Measurements from ENCODE around the gene HIP1. TPM values are rescaled to one million over a fixed set of nuclear protein-coding genes. Genes with fewer than 3 reads are reported as not detected.
"Not testable (repeated sequence)": the region's sequence is repeated elsewhere in the genome, so short reads cannot be mapped to it uniquely, and the experiment has no call there.

The HIP1 gene
- total and polyA plus RNA-seq, 4 donors: 26.0 to 44.0 (median 35.3) TPM

GRCh38 chr7:75593500-75594184, 145.1 kb downstream of the HIP1 start:
- peaks cover 51% of the 10 kb centered on the region for H3K36me3 ChIP-seq (ENCODE audit: control insufficient read depth, insufficient read depth, low read length)
- H3K4me3 ChIP-seq (ENCODE audit: low read depth, low read length); DNase-seq (ENCODE audit: low read depth in 4 of 6, low spot score in 6 of 6); H3K27ac ChIP-seq (ENCODE audit: low read depth, low read length); H3K9me3 ChIP-seq (ENCODE audit: control insufficient read depth, insufficient read depth, low read length); H3K27me3 ChIP-seq (ENCODE audit: control insufficient read depth, insufficient read depth, low read length): not testable (repeated sequence)
- WGBS (ENCODE audit: insufficient coverage): 91% methylated on average over 7 of the region's 12 CpGs
- peaks cover 24% of the 10 kb centered on the region for H3K4me1 ChIP-seq (ENCODE audit: control insufficient read depth, insufficient read depth, low read length)

- no peaks in the 10 kb centered on the region for H3K27me3 ChIP-seq (ENCODE audit: control insufficient read depth, insufficient read depth, low read length)
- no peak overlapping the region for H3K27ac ChIP-seq (ENCODE audit: low read depth, low read length)
- H3K4me3 ChIP-seq (ENCODE audit: low read depth, low read length): no peak overlapping the region
- 100% methylated on average over 3 of the region's 5 CpGs for WGBS (ENCODE audit: insufficient coverage)
- peaks cover 52% of the 10 kb centered on the region for H3K36me3 ChIP-seq (ENCODE audit: control insufficient read depth, insufficient read depth, low read length)
- no peaks in the 10 kb centered on the region for H3K9me3 ChIP-seq (ENCODE audit: control insufficient read depth, insufficient read depth, low read length)
- H3K4me1 ChIP-seq (ENCODE audit: control insufficient read depth, insufficient read depth, low read length): peaks cover 4% of the 10 kb centered on the region
- DNase-seq (ENCODE audit: low read depth in 4 of 6, low spot score in 6 of 6): no peak
Measured at GRCh38 chr7:75591467-75592255, 147.1 kb downstream of the HIP1 start.

GRCh38 chr7:75590373-75591005, 148.3 kb downstream of the HIP1 start:
- no CpG with 5 or more reads among the region's 2 CpGs for WGBS (ENCODE audit: insufficient coverage)
- Histone ChIP-seq H3K36me3 (ENCODE audit: control insufficient read depth, insufficient read depth, low read length) (peaks cover 57% of the 10 kb centered on the region), H3K27ac (ENCODE audit: low read depth, low read length) (no peak overlapping the region), H3K4me1 (ENCODE audit: control insufficient read depth, insufficient read depth, low read length) (no peaks in the 10 kb centered on the region), H3K27me3 (ENCODE audit: control insufficient read depth, insufficient read depth, low read length) (no peaks in the 10 kb centered on the region), H3K4me3 (ENCODE audit: low read depth, low read length) (no peak overlapping the region), H3K9me3 (ENCODE audit: control insufficient read depth, insufficient read depth, low read length) (no peaks in the 10 kb centered on the region)
- no peak for DNase-seq (ENCODE audit: low read depth in 4 of 6, low spot score in 6 of 6)

- no peaks in the 10 kb centered on the region for H3K4me1 ChIP-seq (ENCODE audit: control insufficient read depth, insufficient read depth, low read length)
- H3K27me3 ChIP-seq (ENCODE audit: control insufficient read depth, insufficient read depth, low read length): no peaks in the 10 kb centered on the region
- 94% methylated on average over 5 of the region's 5 CpGs for WGBS (ENCODE audit: insufficient coverage)
- DNase-seq (ENCODE audit: low read depth in 4 of 6, low spot score in 6 of 6): no peak
- H3K27ac ChIP-seq (ENCODE audit: low read depth, low read length): no peak overlapping the region
- H3K4me3 ChIP-seq (ENCODE audit: low read depth, low read length): no peak overlapping the region
- peaks cover 86% of the 10 kb centered on the region for H3K36me3 ChIP-seq (ENCODE audit: control insufficient read depth, insufficient read depth, low read length)
- no peaks in the 10 kb centered on the region for H3K9me3 ChIP-seq (ENCODE audit: control insufficient read depth, insufficient read depth, low read length)
Measured at GRCh38 chr7:75584354-75584753, 154.4 kb downstream of the HIP1 start.

- H3K27ac ChIP-seq (ENCODE audit: low read depth, low read length): no peak overlapping the region
- no peaks in the 10 kb centered on the region for H3K27me3 ChIP-seq (ENCODE audit: control insufficient read depth, insufficient read depth, low read length)
- H3K9me3 ChIP-seq (ENCODE audit: control insufficient read depth, insufficient read depth, low read length): no peaks in the 10 kb centered on the region
- H3K4me3 ChIP-seq (ENCODE audit: low read depth, low read length): no peak overlapping the region
- H3K4me1 ChIP-seq (ENCODE audit: control insufficient read depth, insufficient read depth, low read length): no peaks in the 10 kb centered on the region
- peaks cover 84% of the 10 kb centered on the region for H3K36me3 ChIP-seq (ENCODE audit: control insufficient read depth, insufficient read depth, low read length)
- 93% methylated on average over 11 of the region's 12 CpGs for WGBS (ENCODE audit: insufficient coverage)
- DNase-seq (ENCODE audit: low read depth in 4 of 6, low spot score in 6 of 6): no peak
Measured at GRCh38 chr7:75583255-75583654, 155.5 kb downstream of the HIP1 start.

GRCh38 chr7:75579899-75580298, 158.8 kb downstream of the HIP1 start:
- no peaks in the 10 kb centered on the region for H3K4me1 ChIP-seq (ENCODE audit: control insufficient read depth, insufficient read depth, low read length)
- no peak overlapping the region for H3K4me3 ChIP-seq (ENCODE audit: low read depth, low read length)
- no peaks in the 10 kb centered on the region for H3K9me3 ChIP-seq (ENCODE audit: control insufficient read depth, insufficient read depth, low read length)
- H3K27me3 ChIP-seq (ENCODE audit: control insufficient read depth, insufficient read depth, low read length): no peaks in the 10 kb centered on the region
- peaks cover 88% of the 10 kb centered on the region for H3K36me3 ChIP-seq (ENCODE audit: control insufficient read depth, insufficient read depth, low read length)
- no peak overlapping the region for H3K27ac ChIP-seq (ENCODE audit: low read depth, low read length)
- WGBS (ENCODE audit: insufficient coverage): 98% methylated on average over 6 of the region's 6 CpGs
- DNase-seq (ENCODE audit: low read depth in 4 of 6, low spot score in 6 of 6): no peak

- no peak overlapping the region for H3K27ac ChIP-seq (ENCODE audit: low read depth, low read length)
- H3K4me3 ChIP-seq (ENCODE audit: low read depth, low read length): no peak overlapping the region
- no peaks in the 10 kb centered on the region for H3K9me3 ChIP-seq (ENCODE audit: control insufficient read depth, insufficient read depth, low read length)
- no peaks in the 10 kb centered on the region for H3K4me1 ChIP-seq (ENCODE audit: control insufficient read depth, insufficient read depth, low read length)
- 90% methylated on average over 6 of the region's 7 CpGs for WGBS (ENCODE audit: insufficient coverage)
- no peak for DNase-seq (ENCODE audit: low read depth in 4 of 6, low spot score in 6 of 6)
- H3K27me3 ChIP-seq (ENCODE audit: control insufficient read depth, insufficient read depth, low read length): no peaks in the 10 kb centered on the region
- H3K36me3 ChIP-seq (ENCODE audit: control insufficient read depth, insufficient read depth, low read length): peaks cover 84% of the 10 kb centered on the region
Measured at GRCh38 chr7:75578081-75578480, 160.7 kb downstream of the HIP1 start.

- H3K36me3 ChIP-seq (ENCODE audit: control insufficient read depth, insufficient read depth, low read length): peaks cover 83% of the 10 kb centered on the region
- DNase-seq (ENCODE audit: low read depth in 4 of 6, low spot score in 6 of 6): peak in 1 of 6 donors; percentile 37
- WGBS (ENCODE audit: insufficient coverage): 63% methylated on average over 13 of the region's 13 CpGs
Measured at GRCh38 chr7:75575488-75576121, 163.1 kb downstream of the HIP1 start.

GRCh38 chr7:75573477-75574019, 165.2 kb downstream of the HIP1 start:
- no peak for DNase-seq (ENCODE audit: low read depth in 4 of 6, low spot score in 6 of 6)
- Histone ChIP-seq H3K4me3 (ENCODE audit: low read depth, low read length) (no peak overlapping the region), H3K27me3 (ENCODE audit: control insufficient read depth, insufficient read depth, low read length) (no peaks in the 10 kb centered on the region), H3K36me3 (ENCODE audit: control insufficient read depth, insufficient read depth, low read length) (peaks cover 77% of the 10 kb centered on the region), H3K27ac (ENCODE audit: low read depth, low read length) (no peak overlapping the region), H3K4me1 (ENCODE audit: control insufficient read depth, insufficient read depth, low read length) (no peaks in the 10 kb centered on the region), H3K9me3 (ENCODE audit: control insufficient read depth, insufficient read depth, low read length) (no peaks in the 10 kb centered on the region)
- 92% methylated on average over 12 of the region's 14 CpGs for WGBS (ENCODE audit: insufficient coverage)

More at GRCh38 chr7:75575488-75576121, 163.1 kb downstream of the HIP1 start:
- Histone ChIP-seq H3K27me3 (ENCODE audit: control insufficient read depth, insufficient read depth, low read length) (no peaks in the 10 kb centered on the region), H3K4me1 (ENCODE audit: control insufficient read depth, insufficient read depth, low read length) (no peaks in the 10 kb centered on the region), H3K27ac (ENCODE audit: low read depth, low read length) (no peak overlapping the region), H3K4me3 (ENCODE audit: low read depth, low read length) (no peak overlapping the region), H3K9me3 (ENCODE audit: control insufficient read depth, insufficient read depth, low read length) (no peaks in the 10 kb centered on the region)

Data from spinal cord (tissue), 10 donors.